ENCODE data around the gene OVCA2.

GRCh38 chr17:2061441-2061958, 19.7 kb downstream of the OVCA2 start:
- TF ChIP-seq CTCF (IDR thresholded peaks at IDR 0.05 in 8 of 11, conservative IDR thresholded peaks at IDR 0.05 in 3 of 11) (no peak), POLR2AphosphoS5 (IDR thresholded peaks at IDR 0.05) (peak in 1 of 3 donors; percentile 40), POLR2A (IDR thresholded peaks at IDR 0.05) (no peak)

Data from spleen (tissue), 7 donors.